HepG2 (cell line): ENCODE results near the gene RAE1. TPM values are rescaled to one million over a fixed set of nuclear protein-coding genes. Genes with fewer than 3 reads are reported as not detected.

ENCODE experiments used
- ATAC-seq: fragments of 200-7000 bp; cut with Tn5 transposase; 3 replicates; pipeline ENCODE4 v1.9.1; 2020; ENCODE audit warnings: mild to moderate bottlenecking, moderate library complexity
- BruUV-seq: library from RNA; stranded (reverse); fragments of 400-500 nt; replicated peaks from 2 replicates; lab custom pipeline; 2021; lab: Mats Ljungman, UMichigan
- CTCF ChIA-PET: fragments of 300-600 bp; formaldehyde crosslinking; extraction: SDS; loops from one replicate; lab custom pipeline; 2021; ENCODE audit warnings: low total read pairs, inconsistent platforms, low intra/inter-chr PET ratio; lab: Yijun Ruan, JAX
- POLR2A ChIA-PET: fragments of 350-600 bp; sonication (Branson Sonifier 250); formaldehyde crosslinking; loops from one replicate; lab custom pipeline; 2020; ENCODE audit warnings: antibody characterized with exemption, inconsistent platforms; lab: Yijun Ruan, JAX
- DNase-seq: peaks from one replicate; pipeline ENCODE4 v3.0.0-alpha.2; 2015; ENCODE audit warnings: low spot score
- FAIRE-seq: peaks from 3 replicates; lab custom pipeline; 2011; peaks lifted over from hg19 to GRCh38; lab: Jason Lieb, UNC
- H2AFZ ChIP-seq: one replicate; pipeline ENCODE4 v1.6.1; 2011; ENCODE audit warnings: low read length, inconsistent platforms
- H3K27ac ChIP-seq: fragments of 300-600 bp; 3 replicates; pipeline ENCODE4 v1.8.0; 2011; ENCODE audit warnings: mixed run types, mild to moderate bottlenecking, mixed read lengths, low read length, inconsistent platforms; ENCODE audit not compliant: insufficient read depth; ENCODE audit errors: extremely low read length
- H3K27me3 ChIP-seq, 2 experiments: fragments of 200-600 bp in 1 of 2; 2 replicates in 1 of 2; 3 replicates in 1 of 2; pipeline versions ENCODE4 v1.6.0 to v1.8.0; 2011; ENCODE audit warnings: low read length in 2 of 2, mild to moderate bottlenecking in 2 of 2, moderate library complexity in 2 of 2, inconsistent platforms in 1 of 2; ENCODE audit not compliant: insufficient read depth in 2 of 2, control insufficient read depth in 1 of 2
- H3K36me3 ChIP-seq, 2 experiments: fragments of 200-600 bp in 1 of 2; replicated peaks in 1 of 2; 2 replicates in 1 of 2; 3 replicates in 1 of 2; pipeline versions ENCODE4 v1.5.1 to v1.8.0; 2011; ENCODE audit warnings: low read length in 2 of 2, inconsistent platforms in 1 of 2; ENCODE audit not compliant: insufficient read depth in 2 of 2, control insufficient read depth in 1 of 2
- H3K4me1 ChIP-seq: 2 replicates; pipeline ENCODE4 v1.5.1; 2012; ENCODE audit warnings: low read length, inconsistent platforms; ENCODE audit not compliant: insufficient read depth
- H3K4me2 ChIP-seq: 2 replicates; pipeline ENCODE4 v1.6.0; 2011; ENCODE audit warnings: low read depth, low read length, inconsistent platforms
- H3K4me3 ChIP-seq, 3 experiments: fragments of 200-600 bp in 1 of 3; sonication (generic), shearing (Covaris generic) in 1 of 3; replicated peaks in 1 of 3; 2 replicates each; pipeline ENCODE4 v1.5.1; 2011 to 2016; ENCODE audit warnings: low read length in 3 of 3, inconsistent platforms in 2 of 3, low read depth in 2 of 3, mild to moderate bottlenecking in 2 of 3, control low read depth in 1 of 3, mixed read lengths in 1 of 3; ENCODE audit not compliant: insufficient read depth in 1 of 3
- H3K79me2 ChIP-seq: one replicate; pipeline ENCODE4 v1.6.1; 2011; ENCODE audit warnings: low read length, inconsistent platforms; ENCODE audit not compliant: insufficient read depth
- H3K9ac ChIP-seq: 2 replicates; pipeline ENCODE4 v1.6.0; 2011; ENCODE audit warnings: mild to moderate bottlenecking, low read depth, low read length, inconsistent platforms; ENCODE audit not compliant: insufficient read depth
- H3K9me3 ChIP-seq: 2 replicates; pipeline ENCODE4 v1.5.1; 2012; ENCODE audit warnings: mild to moderate bottlenecking, low read length
- H4K20me1 ChIP-seq: 2 replicates; pipeline ENCODE4 v1.6.0; 2011; ENCODE audit warnings: inconsistent platforms, mild to moderate bottlenecking, low read length, moderate library complexity; ENCODE audit not compliant: insufficient read depth
- NFRKB ChIP-seq: fragments of 450-650 bp; IDR thresholded peaks from 2 replicates; pipeline ENCODE4 v1.6.1; 2017
- PPARG ChIP-seq: conservative IDR thresholded peaks from 2 replicates; pipeline ENCODE4 v1.6.1; 2016; ENCODE audit warnings: missing biosample characterization, missing genetic modification reagents
- RBM22 ChIP-seq: fragments of 200-400 bp; formaldehyde crosslinking; optimal IDR thresholded peaks from 2 replicates; pipeline ENCODE3; 2017; ENCODE audit warnings: mild to moderate bottlenecking, low read length, moderate library complexity
- SIN3B ChIP-seq: fragments of 150-350 bp; IDR thresholded peaks from 2 replicates; pipeline ENCODE4 v1.6.1; 2014; ENCODE audit warnings: low read length
- ZNF674 ChIP-seq: sonication (generic); formaldehyde crosslinking; IDR thresholded peaks from 2 replicates; pipeline ENCODE4 v1.5.0; 2020; ENCODE audit warnings: low read depth, mild to moderate bottlenecking, missing genetic modification reagents
- WGBS: methylation state at CpG from one replicate; pipeline ENCODE4 v1.1.6; 2017; ENCODE audit warnings: low lambda C conversion rate; 5-methylcytosine and 5-hydroxymethylcytosine counted together
- in situ Hi-C: cut with HindIII; loops from 2 replicates; pipeline ENCODE4 v1.10.0; 2017; ENCODE audit warnings: low pct_unique_long_range_greater_than_20kb; ENCODE audit not compliant: extremely low pct_ligation_motif_present
- intact Hi-C: fragments of 100-400 bp; cut with micrococcal nuclease; formaldehyde crosslinking; loops from one replicate; pipeline ENCODE4 v1.10.0; 2022; ENCODE audit not compliant: unreplicated experiment
- polyA plus RNA-seq, 8 experiments: library from polyadenylated mRNA; depleted of rRNA in 3 of 8; stranded (reverse) in 7 of 8; unstranded in 1 of 8; fragments of >200 nt; fragmentation: Illumina TruSeq in 4 of 8; extraction: Trizol in 4 of 8; gene quantifications; 2 replicates each; pipeline versions ENCODE4 v1.2.1 to v1.2.3, GENCODE V29; 2011 to 2016; ENCODE audit warnings: low read depth in 4 of 8, missing spikeins in 1 of 8, mixed read lengths in 1 of 8; ENCODE audit not compliant: insufficient read depth in 1 of 8
- total RNA-seq, 5 experiments: library from RNA; depleted of rRNA; stranded (reverse); fragments of >200 nt; fragmentation: Illumina TruSeq; extraction: Trizol; gene quantifications; 2 replicates each; pipeline ENCODE4 v1.2.3, GENCODE V29; 2016; ENCODE audit warnings: low read depth in 1 of 5
- TF ChIP-seq, protein P1 (sequence below), 2 experiments: sonication (generic) in 1 of 2; formaldehyde crosslinking in 1 of 2; IDR thresholded peaks; 2 replicates each; pipeline versions ENCODE4 v1.6.1 to v1.9.0; 2014 to 2022; ENCODE audit warnings: antibody characterized with exemption in 1 of 2, borderline replicate concordance in 1 of 2, inconsistent platforms in 1 of 2, low read depth in 1 of 2, missing genetic modification reagents in 1 of 2
- TF ChIP-seq, protein P2 (sequence below): sonication (generic); formaldehyde crosslinking; IDR thresholded peaks from 2 replicates; pipeline ENCODE4 v1.4.0; 2020; ENCODE audit warnings: mild to moderate bottlenecking, low read depth, missing genetic modification reagents
- TF ChIP-seq, protein P3 (sequence below): sonication (generic); formaldehyde crosslinking; IDR thresholded peaks from 2 replicates; pipeline ENCODE4 v1.4.0; 2020; ENCODE audit warnings: missing genetic modification reagents, mild to moderate bottlenecking, borderline replicate concordance

Gene RAE1
- total and polyA plus RNA-seq, 2 of the 13 experiments (the other 11 are each of a cell fraction or from before 2014, with no cell fraction given), result 36.1 to 72.9 TPM

DNA sequence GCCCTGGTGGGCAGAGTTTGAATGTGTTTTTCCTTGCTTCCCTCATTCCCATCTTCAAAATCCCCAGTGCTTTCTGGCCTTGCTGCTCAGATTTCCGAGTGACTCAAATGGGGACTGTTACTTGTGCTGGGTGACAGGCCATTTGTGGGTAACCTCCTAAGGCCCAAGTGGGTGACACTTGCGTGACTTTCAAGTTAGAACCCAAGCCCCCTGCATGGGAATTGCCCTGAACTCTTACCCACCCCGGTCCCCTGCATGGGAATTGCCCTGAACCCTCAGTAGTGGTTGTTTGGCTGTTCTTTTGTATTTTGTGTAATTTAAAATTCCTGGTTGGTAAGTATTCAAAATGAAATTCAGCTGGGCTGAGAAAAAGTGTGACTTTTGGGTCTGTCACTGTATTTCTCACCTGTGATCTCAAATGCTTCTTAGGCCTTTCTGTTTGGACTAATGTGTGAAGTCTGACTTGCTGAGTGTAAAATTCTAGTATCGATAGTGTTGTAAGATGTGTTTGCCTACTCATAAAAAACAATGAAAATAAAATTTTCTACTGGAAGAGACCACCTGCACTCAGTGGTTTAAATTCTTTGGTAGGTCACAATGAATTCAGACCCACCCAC, 27.7 kb downstream of the RAE1 start:
- Histone ChIP-seq H3K9ac (no peak overlapping the region), H3K27me3 (no peaks in the 10 kb centered on the region), H3K27ac (no peak overlapping the region), H3K36me3 (peaks cover 45 to 58% of the 10 kb centered on the region in 2 experiments), H3K79me2 (no peaks in the 10 kb centered on the region), H3K4me1 (no peaks in the 10 kb centered on the region), H3K4me3 (no peak overlapping the region), H4K20me1 (0 out of 2 replicates have a peak, but pooled peaks cover 4% of the 10 kb centered on the region), H3K9me3 (no peaks in the 10 kb centered on the region), H3K4me2 (no peak overlapping the region), H2AFZ (no peak overlapping the region)
- FAIRE-seq (no peak), ATAC-seq (no peak), DNase-seq (no peak)
- TF ChIP-seq, protein P1, sequence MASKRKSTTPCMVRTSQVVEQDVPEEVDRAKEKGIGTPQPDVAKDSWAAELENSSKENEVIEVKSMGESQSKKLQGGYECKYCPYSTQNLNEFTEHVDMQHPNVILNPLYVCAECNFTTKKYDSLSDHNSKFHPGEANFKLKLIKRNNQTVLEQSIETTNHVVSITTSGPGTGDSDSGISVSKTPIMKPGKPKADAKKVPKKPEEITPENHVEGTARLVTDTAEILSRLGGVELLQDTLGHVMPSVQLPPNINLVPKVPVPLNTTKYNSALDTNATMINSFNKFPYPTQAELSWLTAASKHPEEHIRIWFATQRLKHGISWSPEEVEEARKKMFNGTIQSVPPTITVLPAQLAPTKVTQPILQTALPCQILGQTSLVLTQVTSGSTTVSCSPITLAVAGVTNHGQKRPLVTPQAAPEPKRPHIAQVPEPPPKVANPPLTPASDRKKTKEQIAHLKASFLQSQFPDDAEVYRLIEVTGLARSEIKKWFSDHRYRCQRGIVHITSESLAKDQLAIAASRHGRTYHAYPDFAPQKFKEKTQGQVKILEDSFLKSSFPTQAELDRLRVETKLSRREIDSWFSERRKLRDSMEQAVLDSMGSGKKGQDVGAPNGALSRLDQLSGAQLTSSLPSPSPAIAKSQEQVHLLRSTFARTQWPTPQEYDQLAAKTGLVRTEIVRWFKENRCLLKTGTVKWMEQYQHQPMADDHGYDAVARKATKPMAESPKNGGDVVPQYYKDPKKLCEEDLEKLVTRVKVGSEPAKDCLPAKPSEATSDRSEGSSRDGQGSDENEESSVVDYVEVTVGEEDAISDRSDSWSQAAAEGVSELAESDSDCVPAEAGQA (IDR thresholded peaks at IDR 0.05; ENCODE audit: low read depth), result no peak
- TF ChIP-seq, protein P1 (CRISPR knock-in tag; IDR thresholded peaks at IDR 0.05; ENCODE audit: borderline replicate concordance), result no peak
- no peak for TF ChIP-seq SIN3B
- no peak for TF ChIP-seq ZNF674
- peak; percentile 77 for TF ChIP-seq RBM22
- TF ChIP-seq, protein P2, sequence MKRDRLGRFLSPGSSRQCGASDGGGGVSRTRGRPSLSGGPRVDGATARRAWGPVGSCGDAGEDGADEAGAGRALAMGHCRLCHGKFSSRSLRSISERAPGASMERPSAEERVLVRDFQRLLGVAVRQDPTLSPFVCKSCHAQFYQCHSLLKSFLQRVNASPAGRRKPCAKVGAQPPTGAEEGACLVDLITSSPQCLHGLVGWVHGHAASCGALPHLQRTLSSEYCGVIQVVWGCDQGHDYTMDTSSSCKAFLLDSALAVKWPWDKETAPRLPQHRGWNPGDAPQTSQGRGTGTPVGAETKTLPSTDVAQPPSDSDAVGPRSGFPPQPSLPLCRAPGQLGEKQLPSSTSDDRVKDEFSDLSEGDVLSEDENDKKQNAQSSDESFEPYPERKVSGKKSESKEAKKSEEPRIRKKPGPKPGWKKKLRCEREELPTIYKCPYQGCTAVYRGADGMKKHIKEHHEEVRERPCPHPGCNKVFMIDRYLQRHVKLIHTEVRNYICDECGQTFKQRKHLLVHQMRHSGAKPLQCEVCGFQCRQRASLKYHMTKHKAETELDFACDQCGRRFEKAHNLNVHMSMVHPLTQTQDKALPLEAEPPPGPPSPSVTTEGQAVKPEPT (CRISPR knock-in tag), result no peak
- no peak for TF ChIP-seq NFRKB
- TF ChIP-seq, protein P3, sequence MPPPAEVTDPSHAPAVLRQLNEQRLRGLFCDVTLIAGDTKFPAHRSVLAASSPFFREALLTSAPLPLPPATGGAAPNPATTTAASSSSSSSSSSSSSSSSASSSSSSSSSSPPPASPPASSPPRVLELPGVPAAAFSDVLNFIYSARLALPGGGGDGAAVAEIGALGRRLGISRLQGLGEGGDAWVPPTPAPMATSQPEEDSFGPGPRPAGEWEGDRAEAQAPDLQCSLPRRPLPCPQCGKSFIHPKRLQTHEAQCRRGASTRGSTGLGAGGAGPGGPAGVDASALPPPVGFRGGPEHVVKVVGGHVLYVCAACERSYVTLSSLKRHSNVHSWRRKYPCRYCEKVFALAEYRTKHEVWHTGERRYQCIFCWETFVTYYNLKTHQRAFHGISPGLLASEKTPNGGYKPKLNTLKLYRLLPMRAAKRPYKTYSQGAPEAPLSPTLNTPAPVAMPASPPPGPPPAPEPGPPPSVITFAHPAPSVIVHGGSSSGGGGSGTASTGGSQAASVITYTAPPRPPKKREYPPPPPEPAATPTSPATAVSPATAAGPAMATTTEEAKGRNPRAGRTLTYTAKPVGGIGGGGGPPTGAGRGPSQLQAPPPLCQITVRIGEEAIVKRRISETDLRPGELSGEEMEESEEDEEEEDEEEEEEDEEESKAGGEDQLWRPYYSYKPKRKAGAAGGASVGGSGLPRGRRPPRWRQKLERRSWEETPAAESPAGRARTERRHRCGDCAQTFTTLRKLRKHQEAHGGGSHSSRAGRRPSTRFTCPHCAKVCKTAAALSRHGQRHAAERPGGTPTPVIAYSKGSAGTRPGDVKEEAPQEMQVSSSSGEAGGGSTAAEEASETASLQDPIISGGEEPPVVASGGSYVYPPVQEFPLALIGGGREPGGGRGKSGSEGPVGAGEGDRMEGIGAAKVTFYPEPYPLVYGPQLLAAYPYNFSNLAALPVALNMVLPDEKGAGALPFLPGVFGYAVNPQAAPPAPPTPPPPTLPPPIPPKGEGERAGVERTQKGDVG, result no peak
- TF ChIP-seq PPARG (CRISPR knock-in tag), result no peak
- intact Hi-C loops, result no loop called here
- ChIA-PET POLR2A (no interaction called here), CTCF (no interaction called here)
- WGBS, result 97% methylated on average over 4 of the region's 4 CpGs
- in situ Hi-C loops, result loop anchor here (25.0 kb wide), 1 partner anchor 834 kb away; no protein-coding TSS in a partner anchor
- no TSS peak for BruUV-seq
